Measurements from ENCODE around the gene SLC2A2.

SLC2A2 gene

GRCh38 chr3:171028025-171028778, 1.7 kb upstream of the SLC2A2 start:
- DNase-seq, result peak; percentile 30

- no peak for DNase-seq
Measured at GRCh38 chr3:171023566-171023965, 3.0 kb downstream of the SLC2A2 start.

DNA sequence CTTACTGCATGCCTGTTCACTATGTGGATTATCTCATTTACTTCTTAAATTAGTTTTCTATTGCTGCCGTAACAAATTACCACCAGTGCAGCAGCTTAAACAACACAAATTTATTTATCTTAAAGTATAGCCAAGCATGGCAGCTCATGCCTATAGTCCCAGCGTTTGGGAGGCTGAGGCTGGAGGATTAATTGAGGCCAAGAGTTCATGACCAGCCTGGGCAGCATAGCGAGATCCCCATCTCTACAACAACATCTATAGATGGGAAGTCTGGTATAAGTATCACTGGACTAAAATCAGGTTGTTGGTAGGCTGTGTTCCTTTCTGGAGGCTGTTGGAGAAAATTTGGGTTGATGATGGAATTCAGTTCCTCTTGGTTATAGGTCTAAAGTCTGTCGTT, 5.1 kb downstream of the SLC2A2 start:
- DNase-seq, result no peak

- DNase-seq, result no peak
Measured at GRCh38 chr3:171018156-171018935, 8.2 kb downstream of the SLC2A2 start.

DNA sequence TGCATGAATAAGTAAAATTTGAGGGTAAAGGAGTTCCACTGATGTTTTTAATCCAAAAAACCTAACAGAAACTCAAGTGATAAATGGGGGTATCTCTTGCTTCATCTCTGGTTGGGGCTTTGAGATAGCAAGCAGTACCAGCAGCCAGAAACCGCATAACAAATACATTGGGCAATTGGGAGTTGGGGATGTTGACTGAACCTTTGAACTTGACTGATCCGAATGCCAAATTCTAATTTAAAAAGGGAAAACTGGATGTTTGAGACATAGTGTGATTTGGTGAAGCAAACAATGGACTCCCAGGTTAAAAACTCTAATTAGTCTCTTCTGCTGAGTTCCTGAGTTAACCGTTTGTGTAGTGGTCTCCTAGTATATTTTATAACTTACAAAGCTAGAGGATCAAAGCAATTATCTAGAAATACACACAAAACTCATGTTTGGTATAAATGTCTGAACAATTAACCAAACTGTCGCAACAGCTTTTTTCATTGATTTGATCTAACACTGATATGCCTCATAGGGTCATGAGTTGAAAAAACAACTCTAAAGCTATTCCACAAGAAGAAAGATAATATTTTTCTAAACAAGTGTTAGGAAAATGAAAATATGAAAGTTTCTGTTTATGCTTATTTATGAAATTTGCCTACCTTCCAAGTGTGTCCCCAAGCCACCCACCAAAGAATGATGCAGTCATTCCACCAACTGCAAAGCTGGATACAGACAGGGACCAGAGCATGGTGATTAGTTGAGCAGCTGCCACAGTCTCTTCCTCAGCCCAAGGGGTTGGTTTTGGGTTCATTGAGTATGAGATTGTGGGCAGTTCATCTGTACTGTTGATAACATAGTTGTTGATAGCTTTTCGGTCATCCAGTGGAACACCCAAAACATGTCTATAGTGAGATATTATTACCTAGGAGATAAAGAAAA, 12.4 kb downstream of the SLC2A2 start:
- DNase-seq, result no peak

- DNase-seq, result no peak
Measured at GRCh38 chr3:171011873-171012336, 14.6 kb downstream of the SLC2A2 start.

DNA sequence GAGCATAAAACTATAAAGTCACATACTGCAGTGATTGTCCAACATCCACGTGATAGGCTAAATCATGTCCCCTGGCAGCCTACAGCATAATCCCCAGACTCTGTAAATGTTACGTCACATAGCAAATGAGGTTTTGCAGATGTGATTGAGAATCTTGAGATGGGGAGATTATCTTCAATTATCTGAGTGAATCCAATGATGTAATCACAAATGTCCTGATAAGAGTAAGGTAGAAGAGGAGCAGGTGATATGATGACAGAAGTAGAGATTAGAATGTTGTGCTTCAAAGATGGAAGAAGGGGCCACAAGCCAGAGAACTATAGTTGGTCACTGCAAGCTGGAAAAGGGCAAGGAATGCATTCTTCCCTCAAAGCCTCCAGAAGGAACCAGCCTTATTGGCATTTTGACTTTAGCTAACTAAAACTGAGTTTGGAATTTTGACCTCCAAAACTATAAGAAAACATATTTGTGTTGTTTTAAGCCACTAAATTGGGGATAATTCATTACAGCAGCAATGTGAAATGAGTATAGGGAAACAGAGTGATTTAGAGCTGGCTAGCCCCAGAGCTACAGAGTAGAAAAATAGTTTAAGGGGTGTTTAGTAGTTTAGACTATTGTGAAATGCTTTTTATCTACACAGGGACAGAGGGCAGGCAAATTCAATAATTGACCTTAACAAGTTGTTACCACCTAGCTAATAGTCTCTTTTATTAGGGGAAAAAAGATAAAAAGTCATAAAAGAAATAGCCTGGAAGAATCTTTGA, 15.2 kb downstream of the SLC2A2 start:
- DNase-seq, result no peak

DNA sequence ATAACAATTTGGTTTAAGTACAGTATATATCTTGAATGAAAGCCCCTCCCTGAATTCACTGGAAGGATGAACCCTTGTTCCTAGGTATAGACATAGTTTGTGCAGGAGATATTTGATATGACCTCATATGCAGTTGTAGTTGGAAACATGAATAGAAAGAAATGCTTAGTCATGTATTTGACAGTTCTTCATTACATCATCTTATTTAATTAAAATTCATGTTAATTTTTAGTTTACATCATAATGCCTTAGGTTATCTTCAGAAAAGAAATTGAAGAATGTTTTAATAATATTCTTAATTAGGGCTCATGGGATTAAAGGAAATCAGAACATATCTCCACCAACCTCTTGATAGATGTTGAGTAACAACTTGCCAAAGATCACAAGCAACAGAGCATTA, 19.2 kb downstream of the SLC2A2 start:
- DNase-seq, result no peak

GRCh38 chr3:171005648-171006047, 20.9 kb downstream of the SLC2A2 start:
- no peak for DNase-seq

DNA sequence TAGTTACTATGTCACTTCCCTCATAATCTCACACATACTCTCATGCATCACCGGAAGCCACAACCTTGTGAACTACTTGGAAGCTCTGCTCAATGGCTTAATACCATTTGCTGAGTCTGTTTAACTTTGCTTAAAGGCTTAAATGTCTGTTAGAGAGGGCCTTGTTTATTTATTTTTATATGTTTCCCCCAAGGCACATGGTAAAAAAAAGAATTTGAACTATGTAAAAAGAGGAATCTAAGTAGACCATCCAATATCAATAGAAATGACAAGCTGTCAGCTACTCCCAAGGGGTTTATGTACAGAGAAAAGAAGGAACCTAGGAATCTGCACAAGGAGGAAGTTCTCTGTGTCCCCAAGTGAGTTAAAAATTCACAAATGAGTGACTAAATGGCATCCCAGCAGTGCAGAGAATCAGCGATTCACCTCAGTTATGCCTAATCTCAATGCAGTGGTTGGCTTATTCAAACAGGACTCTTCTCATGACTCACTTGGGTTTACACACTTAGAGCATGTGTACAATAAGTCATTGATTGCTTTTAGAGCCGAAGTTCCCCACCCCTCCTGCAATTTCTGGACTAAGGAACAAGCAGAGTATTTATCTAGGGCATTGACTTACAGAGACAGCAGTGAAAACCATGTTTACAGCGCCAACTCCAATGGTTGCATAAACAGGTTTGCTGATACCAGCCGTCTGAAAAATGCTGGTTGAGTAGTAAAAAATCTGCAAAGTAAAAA, 24.4 kb downstream of the SLC2A2 start:
- DNase-seq, result no peak

DNA sequence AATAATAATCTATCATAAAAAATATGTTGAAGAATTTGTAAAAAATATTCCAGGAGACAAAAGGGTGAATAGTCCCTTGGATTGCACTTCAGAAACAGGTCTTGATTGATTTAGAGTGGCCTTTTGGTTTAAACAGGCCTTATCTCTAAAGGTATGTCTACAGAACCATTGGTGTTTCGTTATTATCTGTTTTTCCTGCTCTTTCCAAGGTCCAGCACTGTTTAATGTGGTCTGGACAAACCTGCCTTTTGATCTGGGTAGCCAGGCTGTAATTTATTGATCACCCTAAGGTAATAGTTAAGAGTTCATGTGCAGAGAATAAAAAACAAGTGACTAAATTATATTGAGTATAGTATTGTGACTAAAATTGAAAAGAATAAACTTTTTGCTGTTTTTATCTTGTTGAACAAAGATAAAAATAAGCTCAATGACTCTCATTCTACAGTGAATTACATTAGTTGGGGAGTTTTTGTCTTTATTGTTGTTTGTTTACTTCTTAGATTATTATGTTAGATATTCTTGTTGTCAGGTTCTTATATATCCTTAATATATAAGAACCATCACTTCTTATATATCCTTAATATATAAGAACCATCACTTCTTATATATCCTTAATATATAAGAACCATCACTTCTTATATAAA, 25.1 kb downstream of the SLC2A2 start:
- DNase-seq, result no peak

DNA sequence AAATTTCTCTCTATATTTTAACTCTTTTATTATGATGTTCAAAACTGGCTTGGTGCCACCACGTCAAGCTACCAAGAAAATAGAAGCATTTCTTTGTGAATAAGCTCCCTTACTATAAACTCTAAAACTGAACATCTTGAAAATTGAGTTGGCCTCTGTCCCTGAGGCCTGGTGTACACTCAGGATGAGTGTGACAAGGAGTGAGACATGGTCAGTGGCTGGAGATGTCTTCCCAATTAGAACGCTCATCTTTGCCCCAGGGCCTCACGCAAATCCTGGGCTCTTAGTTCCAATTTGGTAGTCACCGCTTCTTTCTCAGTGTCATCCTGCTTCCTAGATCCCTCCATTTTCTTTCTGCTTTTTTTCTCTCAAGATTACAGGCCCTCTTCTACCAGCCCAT, 26.2 kb downstream of the SLC2A2 start:
- no peak for DNase-seq

DNA sequence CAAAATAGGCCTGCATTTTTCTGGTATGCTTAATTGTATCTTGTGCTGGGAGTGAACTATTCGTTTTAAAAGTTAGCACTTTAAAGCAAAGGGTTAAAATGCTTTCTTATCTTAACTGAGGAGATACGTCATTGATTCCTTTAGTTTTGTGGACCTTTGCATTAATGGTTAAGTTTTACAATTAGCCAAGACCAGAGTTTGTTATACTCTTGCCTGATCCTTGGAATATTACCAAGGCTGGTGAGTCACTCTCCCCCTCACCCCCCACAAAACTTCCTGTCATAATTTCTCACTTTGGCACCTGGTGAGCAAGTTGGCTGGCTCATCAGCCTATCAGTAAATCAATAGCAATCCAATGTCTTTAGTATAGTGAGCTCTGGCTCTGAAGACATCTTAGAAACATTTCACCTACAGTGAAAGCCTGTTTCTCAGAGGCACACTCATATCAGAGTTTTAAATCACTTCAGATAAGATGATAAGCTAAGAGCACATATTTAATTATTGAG, 26.7 kb downstream of the SLC2A2 start:
- DNase-seq, result no peak

GRCh38 chr3:170997961-170998913, 28.3 kb downstream of the SLC2A2 start:
- DNase-seq, result no peak

- no peak for DNase-seq
Measured at GRCh38 chr3:170992854-170993253, 33.7 kb downstream of the SLC2A2 start.

- DNase-seq, result no peak
Measured at GRCh38 chr3:170991664-170992063, 34.9 kb downstream of the SLC2A2 start.

DNA sequence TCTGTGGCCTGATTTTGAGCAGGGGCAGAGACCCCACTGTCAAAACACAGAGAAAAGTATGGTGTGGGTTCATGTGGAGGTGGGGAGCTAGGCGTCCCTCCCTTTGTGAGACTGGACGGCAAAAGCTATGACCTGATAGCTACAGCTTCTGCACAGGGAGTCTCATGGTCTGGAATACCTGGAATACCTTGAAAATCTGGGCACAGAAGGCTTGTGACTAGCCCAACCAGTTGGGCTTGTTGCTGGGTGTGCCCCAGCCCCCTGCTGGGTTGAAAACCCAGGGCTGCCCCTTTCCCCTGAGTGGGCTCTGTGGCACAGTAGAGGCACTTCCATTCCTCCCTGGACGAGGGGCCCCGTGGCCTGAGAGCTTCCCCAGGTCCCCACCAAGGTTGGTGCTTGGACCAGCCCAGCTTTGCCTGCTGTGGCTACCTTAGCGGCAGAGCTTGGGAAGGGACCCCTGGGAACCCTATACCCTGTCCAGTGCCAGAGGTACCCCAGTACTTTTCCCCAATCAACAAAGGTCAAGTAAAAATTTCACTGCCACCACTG, 37.3 kb downstream of the SLC2A2 start:
- no peak for DNase-seq

- no peak for DNase-seq
Measured at GRCh38 chr3:170988378-170988777, 38.1 kb downstream of the SLC2A2 start.

DNA sequence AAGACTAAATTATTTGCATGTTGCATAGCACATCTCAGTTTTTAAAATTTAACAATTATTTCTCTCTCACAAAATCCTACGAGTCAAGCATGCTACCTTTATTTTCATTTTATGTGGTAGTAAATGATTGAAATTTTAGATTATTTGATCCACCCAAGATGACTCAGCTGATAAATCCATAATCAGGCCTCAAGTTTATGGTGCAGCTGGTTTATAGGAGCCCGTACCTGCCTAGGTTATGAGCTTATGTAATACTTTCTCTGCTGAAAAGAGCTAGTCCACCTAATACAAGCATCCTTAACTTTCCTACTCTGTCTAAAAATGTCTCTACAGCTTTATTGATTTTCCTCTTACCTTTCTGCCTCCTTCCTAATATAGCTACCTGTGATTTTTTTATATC, 41.2 kb downstream of the SLC2A2 start:
- DNase-seq, result no peak

All from NCI-H146 (cell line).